Brain pericyte (primary cell): ENCODE measurements around the gene DIDO1.
"Not testable (repeated sequence)": the region's sequence is repeated elsewhere in the genome, so short reads cannot be mapped to it uniquely, and the experiment has no call there.

ENCODE experiments used
- DNase-seq: peaks from one replicate; pipeline ENCODE4 v3.0.0-alpha.2; 2012; ENCODE audit warnings: low read depth, low spot score

The DIDO1 gene

DNA sequence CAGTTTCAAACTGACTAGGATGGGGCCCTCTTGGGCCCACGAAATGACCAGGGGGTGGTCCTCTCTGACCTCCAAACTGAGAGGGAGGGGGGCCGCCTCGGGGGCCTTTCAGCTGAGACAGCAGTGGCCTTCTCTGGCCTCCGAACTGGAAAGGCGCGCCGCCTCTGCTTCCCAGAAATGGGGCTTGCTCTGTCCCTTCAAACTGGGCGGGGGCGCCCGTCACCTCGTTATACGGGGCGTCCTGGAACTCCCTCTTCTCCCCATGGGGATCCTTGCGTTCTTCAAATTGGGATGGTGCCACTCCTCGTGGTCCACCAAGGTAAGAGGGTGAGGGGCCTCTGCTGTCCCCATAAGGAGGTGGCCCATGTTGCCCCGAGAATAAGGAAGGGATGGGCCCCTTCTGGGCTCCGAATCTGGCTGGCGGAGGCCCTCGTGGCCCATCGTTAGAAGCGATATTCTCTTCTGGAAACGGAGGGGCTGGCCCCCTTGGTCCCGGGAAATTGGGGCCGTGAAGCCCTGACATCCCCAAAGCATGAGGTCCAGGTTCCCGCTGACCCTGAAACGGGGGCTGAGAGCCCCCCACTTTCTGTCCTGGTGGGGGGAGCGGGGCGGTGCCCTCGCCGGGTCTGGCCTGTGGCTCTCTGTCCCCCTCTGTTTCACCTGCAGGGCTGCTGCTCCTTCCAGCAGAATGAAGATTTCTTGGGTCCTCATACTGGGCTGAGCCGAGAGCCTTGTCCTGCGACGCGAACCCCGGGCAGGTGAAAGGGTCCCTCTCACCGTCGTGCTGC, 46.0 kb downstream of the DIDO1 start:
- DNase-seq: no peak

- DNase-seq: no peak
Measured at GRCh38 chr20:62879275-62880146, 46.8 kb downstream of the DIDO1 start.

DNA sequence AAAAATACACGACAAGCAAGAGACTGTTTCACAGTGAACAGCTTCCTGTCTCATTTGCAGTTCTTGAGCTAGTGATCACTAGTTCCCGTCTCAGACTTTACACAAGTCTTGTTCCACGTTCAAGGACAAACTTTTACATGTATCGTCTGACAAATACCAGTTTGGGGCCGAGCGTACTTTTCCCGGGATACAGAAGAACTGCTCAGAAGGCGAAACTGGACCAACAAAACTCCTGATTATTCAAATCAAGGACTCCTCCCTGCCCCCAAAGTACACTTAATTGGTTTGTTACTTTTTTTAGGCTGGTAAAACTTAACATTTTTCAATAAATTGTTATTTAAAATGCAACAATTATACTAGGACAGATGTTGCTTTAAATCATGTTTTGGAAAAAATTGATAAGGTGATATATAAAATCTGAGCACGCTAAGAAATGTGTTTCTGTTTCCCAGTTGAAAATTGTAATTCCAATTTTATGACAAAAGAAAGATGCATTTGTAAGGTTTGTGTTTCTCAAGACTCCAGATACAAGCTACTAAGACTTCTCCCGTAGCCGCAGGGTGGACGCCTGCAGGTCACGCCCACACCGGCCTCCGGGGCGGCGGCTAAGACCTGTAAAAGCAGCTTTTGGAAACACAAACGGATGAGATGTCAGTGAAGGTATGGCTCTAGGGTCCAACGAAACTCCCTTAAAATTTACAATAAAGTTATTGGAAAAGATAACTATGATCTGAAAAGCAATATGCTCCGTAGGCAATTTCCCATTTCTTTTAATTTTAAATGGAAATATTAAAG, 47.9 kb downstream of the DIDO1 start:
- no peak for DNase-seq

- DNase-seq: no peak
Measured at GRCh38 chr20:62876902-62877816, 49.1 kb downstream of the DIDO1 start.

DNA sequence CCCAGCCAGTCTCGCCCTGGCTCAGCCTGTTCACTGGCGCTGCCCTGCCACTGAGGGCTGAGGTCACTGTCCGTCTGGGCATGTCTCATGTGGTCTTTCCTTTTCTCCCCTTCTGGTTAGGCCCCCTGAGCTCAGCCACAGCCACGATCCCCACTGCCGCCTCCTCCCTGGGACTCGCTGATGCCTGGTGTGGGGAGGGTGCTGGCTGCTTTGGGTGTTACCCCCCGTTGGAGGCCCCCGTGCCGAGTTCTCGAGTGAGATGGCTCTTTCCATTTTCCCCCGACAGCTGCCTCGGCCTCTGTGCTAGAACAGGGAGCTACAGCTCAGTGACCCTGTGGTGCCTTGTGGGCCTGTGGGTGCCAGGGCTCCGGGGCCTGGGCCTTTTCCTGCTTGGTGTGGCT, 49.8 kb downstream of the DIDO1 start:
- no peak for DNase-seq

DNA sequence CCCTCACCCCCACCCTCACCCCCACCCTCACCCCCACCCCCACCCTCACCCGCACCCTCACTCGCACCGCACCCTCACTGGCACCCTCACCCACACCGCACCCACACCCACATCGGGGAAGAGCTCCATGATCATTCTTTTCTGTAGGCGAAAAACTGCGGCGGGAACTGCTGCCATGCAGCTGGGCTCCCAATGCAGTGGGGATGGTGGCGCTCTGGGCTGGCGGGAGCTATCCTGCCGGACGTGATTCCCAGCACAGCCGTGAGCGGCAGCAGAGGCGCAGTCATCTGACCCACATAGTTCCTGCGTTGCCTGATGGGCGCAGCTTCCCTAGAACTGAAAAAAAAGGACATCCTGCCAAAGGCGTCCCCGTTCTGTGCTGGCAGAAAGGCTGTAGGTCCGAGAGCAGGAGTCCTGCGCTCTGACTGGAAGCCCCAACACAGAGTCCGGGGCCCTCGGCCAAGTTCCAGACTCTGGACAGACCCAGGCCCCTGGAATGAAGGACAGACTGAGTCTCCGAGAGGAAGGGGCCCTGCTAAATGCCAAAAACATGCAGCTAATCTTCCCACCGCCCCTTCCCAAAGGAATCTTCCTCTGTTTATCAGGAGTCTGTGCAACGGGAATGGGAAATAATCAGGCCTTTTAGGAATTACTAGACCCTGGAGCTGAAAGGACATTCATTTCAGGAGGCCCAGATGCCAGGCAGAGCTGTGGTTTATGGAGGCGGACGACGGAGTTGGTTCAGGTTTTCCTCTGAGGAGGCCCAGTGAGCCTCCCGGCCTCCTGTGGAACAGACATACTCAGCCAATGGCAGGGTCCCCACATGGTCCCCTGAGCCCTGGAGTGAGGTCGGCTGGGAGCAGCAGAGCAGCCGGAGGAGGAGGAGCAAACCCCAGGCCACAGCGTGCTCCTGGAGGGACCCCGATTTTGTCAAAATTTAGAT, 50.6 kb downstream of the DIDO1 start:
- peak; percentile 32 for DNase-seq

GRCh38 chr20:62874964-62875344, 51.4 kb downstream of the DIDO1 start:
- no peak for DNase-seq

DNA sequence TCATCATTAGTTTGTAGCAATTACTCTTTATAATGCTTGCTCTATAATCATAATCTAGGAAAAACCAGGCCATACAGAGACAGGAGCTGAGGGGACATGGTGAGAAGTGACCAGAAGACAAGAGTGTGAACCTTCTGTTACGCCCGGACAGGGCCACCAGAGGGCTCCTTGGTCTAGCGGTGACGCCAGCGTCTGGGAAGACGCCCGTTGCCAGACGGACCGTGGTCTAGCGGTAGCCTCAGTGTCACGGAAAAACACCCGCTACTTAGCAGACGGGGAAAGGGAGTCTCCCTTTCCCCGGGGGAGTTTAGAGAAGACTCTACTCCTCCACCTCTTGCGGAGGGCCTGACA, 52.6 kb downstream of the DIDO1 start:
- not testable (repeated sequence) for DNase-seq

DNA sequence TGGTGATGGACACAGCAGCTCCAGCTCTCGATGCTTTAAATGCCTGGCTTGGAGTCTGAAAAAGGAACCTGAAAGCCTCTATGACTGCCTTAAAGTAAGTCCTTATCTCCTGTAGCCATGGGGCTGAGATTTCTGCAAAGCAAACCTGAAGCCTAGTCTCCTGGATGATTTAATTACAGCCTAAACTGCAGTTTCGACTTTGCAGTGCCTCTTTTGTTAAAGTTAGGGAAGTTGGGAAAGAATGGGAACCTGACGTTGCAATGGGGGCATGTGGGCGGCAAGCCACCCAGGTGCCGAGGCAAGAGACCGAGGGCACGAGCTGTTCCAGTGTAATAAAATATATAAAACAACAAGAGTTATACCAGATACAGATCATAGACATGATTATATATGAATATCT, 53.0 kb downstream of the DIDO1 start:
- DNase-seq: no peak

DNA sequence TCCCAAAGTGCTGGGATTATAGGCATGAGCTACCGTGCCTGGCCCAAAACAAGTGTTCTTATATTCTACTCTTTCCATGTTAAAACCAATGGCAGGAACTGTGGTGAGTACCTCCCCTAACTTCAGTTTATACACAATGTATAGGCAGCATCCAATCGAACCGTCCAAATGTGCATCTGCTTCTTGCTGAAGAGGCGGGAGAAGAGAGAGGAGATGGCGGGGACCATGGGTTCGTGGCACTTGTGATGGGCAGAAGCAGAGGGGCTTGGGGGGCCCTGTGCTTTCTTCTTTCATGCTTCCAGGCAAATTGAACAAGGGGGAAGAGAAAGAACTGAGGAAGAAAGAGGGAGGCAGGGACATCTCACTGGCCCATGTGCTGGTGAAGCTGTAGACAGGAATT, 53.4 kb downstream of the DIDO1 start:
- no peak for DNase-seq

- no peak for DNase-seq
Measured at GRCh38 chr20:62872184-62872847, 54.0 kb downstream of the DIDO1 start.

- no peak for DNase-seq
Measured at GRCh38 chr20:62864207-62864606, 62.1 kb downstream of the DIDO1 start.

GRCh38 chr20:62861726-62862336, 64.5 kb downstream of the DIDO1 start, which contains the start of gene TCFL5:
Gene TCFL5 (minus strand): TSS chr20:62861822. CDS start chr20:62861670, 152 bp downstream.
- DNase-seq: peak; percentile 34

DNA sequence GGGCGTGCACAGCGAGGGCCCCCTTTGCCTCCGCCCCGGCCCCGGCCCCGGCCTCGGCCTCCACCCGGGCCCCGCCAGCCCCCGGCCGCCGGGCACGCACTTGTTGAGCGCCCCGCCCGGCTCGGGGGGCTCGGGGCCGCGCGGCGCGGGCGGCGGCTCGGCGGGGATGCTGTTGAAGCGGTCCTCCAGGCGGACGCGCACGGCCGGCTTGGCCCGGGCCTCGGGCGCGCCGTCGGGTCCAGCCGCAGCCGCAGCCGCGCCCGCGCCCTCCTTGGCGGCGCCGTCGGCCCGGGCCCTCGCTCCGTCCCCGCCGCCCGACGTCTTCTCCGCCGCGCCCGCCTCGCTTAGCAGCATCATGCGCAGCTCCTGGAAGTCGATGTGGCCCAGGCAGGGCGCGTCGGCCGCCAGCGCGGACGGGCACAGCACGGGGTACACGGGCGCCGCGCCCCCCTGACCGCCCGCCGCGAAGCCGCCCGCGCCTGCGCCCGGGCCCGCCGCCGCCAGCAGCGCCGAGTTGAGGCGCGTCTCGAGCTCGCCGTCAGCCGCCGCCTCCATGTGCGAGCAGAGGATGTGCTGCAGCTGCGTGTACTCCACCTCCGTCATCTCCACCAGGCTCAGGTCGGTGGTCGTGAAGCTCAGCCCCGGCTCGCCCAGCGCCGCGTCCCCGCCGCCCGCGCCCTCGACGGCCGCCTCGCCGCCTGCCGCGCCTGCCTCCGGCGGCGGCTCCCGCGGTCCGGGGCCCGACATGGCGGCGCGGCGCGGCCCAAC, 65.2 kb downstream of the DIDO1 start:
- no peak for DNase-seq

DNA sequence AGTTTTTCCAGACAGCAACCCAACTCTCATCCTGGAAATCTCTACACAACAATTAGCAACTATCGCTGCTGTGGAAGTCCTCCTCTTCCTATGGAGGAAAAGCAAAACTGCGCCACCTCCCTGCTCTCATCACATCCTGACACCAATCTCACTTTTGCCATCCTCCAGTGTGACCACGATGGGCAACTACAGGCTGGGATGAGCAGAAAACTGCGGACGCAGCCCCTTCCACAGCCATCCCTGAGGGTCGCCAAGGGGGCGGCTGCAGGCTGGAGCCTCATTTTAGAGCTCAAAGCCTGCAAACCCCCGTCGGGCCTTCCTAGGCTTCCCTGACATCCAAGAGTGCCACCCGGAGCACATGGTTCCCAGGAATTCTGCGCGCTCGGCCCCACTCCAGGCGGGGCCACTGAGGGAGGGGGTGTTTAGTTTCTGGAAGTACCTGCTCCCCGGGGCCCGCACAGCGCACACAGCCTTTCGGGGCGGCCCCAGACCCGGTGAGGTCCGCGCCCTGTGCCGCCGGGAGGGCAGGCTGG, 65.8 kb downstream of the DIDO1 start:
- no peak for DNase-seq

GRCh38 chr20:62859721-62860120, 66.6 kb downstream of the DIDO1 start:
- no peak for DNase-seq

GRCh38 chr20:62858058-62858830, 68.1 kb downstream of the DIDO1 start:
- no peak for DNase-seq
